ENCODE measurements around the gene RAD51. TPM values are rescaled to one million over a fixed set of nuclear protein-coding genes. Genes with fewer than 3 reads are reported as not detected.

RAD51 gene
- total and polyA plus RNA-seq, 9 of the 15 experiments (the other 6 are each of a cell fraction or from before 2014, with no cell fraction given) = 16.0 to 63.8 (median 34.6) TPM

DNA sequence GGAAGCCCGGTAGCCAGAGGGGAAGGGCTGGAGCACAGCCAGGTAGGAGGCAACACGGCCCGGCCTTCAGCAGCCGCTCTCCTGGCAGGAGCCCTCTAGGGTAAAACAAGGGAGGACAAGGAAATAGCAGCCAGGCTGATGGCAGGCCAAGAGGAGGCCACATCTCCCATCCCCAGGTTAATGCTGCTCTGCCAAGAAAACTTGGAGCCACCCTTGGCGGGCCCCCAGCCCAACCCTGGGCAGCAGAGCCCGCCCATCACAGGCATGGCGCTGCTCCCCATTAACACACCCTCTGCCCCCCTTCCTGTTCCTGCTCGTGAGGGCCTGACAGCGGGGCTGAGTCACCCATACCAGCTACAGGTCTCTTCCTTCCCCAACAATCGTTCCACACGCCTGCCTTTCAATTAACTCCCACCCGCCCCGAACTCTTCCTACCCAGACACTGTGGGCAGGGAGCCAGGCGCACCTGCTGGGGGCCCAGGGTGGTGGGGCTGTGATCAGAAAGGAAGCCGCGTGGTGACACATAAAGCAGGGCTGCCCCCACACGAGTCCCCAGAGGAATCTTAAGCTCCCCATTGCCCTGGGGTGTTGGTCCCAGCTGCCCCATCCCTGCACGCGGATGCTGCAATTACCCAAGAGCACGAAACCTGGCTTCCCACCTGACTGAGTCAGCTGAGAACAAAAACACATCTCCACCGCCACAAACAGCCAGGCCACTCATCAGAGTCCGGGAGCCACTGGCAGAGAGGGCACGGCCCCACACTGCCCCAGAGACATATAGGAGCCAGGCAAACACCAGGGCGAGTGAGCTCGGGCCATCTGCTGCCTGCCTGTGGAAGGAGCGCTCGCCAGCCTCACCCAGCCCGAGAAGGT lies 74.5 kb downstream of the RAD51 start, which contains the start of gene C15orf62:
TSS of gene C15orf62 (plus strand) at position 707 of the 873 bp plus-strand sequence. CDS start 516 bp downstream, outside the sequence.
- ChIA-PET CTCF (ENCODE audit: low intra/inter-chr PET ratio) (no interaction called here), POLR2A (interaction anchor here (0.7 to 1.1 kb wide), 5 partner anchors 13 to 1020 kb away, joined by 3 to 4 read pairs (median 4); no protein-coding TSS in a partner anchor)
- no TSS peak for BruUV-seq (replicated peaks)
- Histone ChIP-seq H3K27me3 (ENCODE audit: control insufficient read depth in 2 of 2, insufficient read depth in 2 of 2, low read length in 2 of 2) (no peaks in the 10 kb centered on the region), H2AFZ (ENCODE audit: low read depth, low read length) (no peak within 1 kb of the TSS), H3K27ac (ENCODE audit: extremely low read depth, low read depth, low read length) (no peak within 1 kb of the TSS), H3K9me3 (replicated peaks; ENCODE audit: control insufficient read depth, insufficient read depth, low read depth, low read length) (no peaks in the 10 kb centered on the region), H3K36me3 (ENCODE audit: control insufficient read depth, insufficient read depth, low read length) (peaks cover 33% of the 10 kb centered on the region; the same call in 2 of the 3 replicates), H3K4me1 (replicated peaks in 1 of 2; ENCODE audit: control insufficient read depth in 2 of 2, insufficient read depth in 2 of 2, low read length in 2 of 2) (peaks cover 17 to 51% of the 10 kb centered on the region in 2 experiments; a peak in 4 of 5 replicates), H3K9ac (ENCODE audit: insufficient read depth in 1 of 2, low read depth in 2 of 2, low read length in 2 of 2) (peak within 1 kb of the TSS in 1 of 2 experiments; percentile 68; a peak in 2 of 4 replicates), H3K79me2 (ENCODE audit: control insufficient read depth, insufficient read depth, low read length) (no peaks in the 10 kb centered on the region), H3K4me3 (no peak within 1 kb of the TSS), H3K4me2 (ENCODE audit: insufficient read depth, low read length) (no peak within 1 kb of the TSS), H3K9me1 (ENCODE audit: control insufficient read depth, insufficient read depth, low read length) (no peaks in the 10 kb centered on the region), H4K20me1 (replicated peaks; ENCODE audit: control insufficient read depth, insufficient read depth, low read length) (no peaks in the 10 kb centered on the region; the same call in none of the 2 replicates)
- DNase-seq (ENCODE audit: extremely low read depth in 1 of 4, low spot score in 3 of 4) (no peak), ATAC-seq (no peak), FAIRE-seq (no peak)
- in situ Hi-C loops (cut with MboI) = no loop called here
- intact Hi-C loops (cut with micrococcal nuclease) = loop anchor here (10.0 kb wide), 1 partner anchor 175 kb away; the partner anchor contains the start of gene KNL1
- WGBS (ENCODE audit: insufficient coverage, low coverage, missing lambda C conversion rate) = 72% methylated on average over 26 of the region's 28 CpGs
- peak; percentile 22; the same call in 1 of the 2 replicates for TF ChIP-seq NFIC (IDR thresholded peaks at IDR 0.05)
- TF ChIP-seq SRSF9 (IDR thresholded peaks at IDR 0.05; ENCODE audit: borderline replicate concordance, low read depth, low read length) = no peak
- no peak for TF ChIP-seq HDAC3 (IDR thresholded peaks at IDR 0.05; ENCODE audit: borderline replicate concordance, partially characterized antibody)
- peak; percentile 17; the same call in 1 of the 2 replicates for TF ChIP-seq VEZF1 (CRISPR knock-in tag; IDR thresholded peaks at IDR 0.05)
- no peak for TF ChIP-seq THRAP3 (IDR thresholded peaks at IDR 0.05; ENCODE audit: borderline replicate concordance)
- no peak for TF ChIP-seq SFPQ (IDR thresholded peaks at IDR 0.05; ENCODE audit: low read depth, low read length)
- TF ChIP-seq ZBTB33 (CRISPR knock-in tag; IDR thresholded peaks at IDR 0.05) = peak; percentile 54
- no peak for TF ChIP-seq ZNF184 (CRISPR knock-in tag; IDR thresholded peaks at IDR 0.05)
- peak; percentile 47 for TF ChIP-seq POLR2G (IDR thresholded peaks at IDR 0.05; ENCODE audit: low read depth, low read length)
- TF ChIP-seq, protein P1, sequence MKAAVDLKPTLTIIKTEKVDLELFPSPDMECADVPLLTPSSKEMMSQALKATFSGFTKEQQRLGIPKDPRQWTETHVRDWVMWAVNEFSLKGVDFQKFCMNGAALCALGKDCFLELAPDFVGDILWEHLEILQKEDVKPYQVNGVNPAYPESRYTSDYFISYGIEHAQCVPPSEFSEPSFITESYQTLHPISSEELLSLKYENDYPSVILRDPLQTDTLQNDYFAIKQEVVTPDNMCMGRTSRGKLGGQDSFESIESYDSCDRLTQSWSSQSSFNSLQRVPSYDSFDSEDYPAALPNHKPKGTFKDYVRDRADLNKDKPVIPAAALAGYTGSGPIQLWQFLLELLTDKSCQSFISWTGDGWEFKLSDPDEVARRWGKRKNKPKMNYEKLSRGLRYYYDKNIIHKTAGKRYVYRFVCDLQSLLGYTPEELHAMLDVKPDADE (conservative IDR thresholded peaks at IDR 0.05; ENCODE audit: control insufficient read depth, low read depth, low read length) = no peak
- TF ChIP-seq CBX5 (IDR thresholded peaks at IDR 0.05; ENCODE audit: borderline replicate concordance, low read depth) = no peak
